Smooth muscle cell (in vitro differentiated cells): ENCODE data around the gene CBFA2T2. TPM values are rescaled to one million over a fixed set of nuclear protein-coding genes. Genes with fewer than 3 reads are reported as not detected.
A peak's percentile ranks its signal among the peaks of the same experiment; 100 is the strongest.

Source experiments
- DNase-seq: peaks from one replicate; lab custom pipeline; 2025; ENCODE audit not compliant: unreplicated experiment; lab: John Stamatoyannopoulos, UW
- H2AFZ ChIP-seq: fragments of 200-600 bp; sonication (generic); 2 replicates; pipeline ENCODE4 v1.6.0; 2016; ENCODE audit warnings: antibody characterized with exemption, low read depth, mild to moderate bottlenecking
- H3F3A ChIP-seq: fragments of 200-600 bp; sonication (generic); 2 replicates; pipeline ENCODE4 v1.6.0; 2017; ENCODE audit warnings: antibody characterized with exemption, low read depth
- H3K27ac ChIP-seq: fragments of 200-600 bp; sonication (generic); 2 replicates; pipeline ENCODE4 v1.5.1; 2016; ENCODE audit warnings: low read depth, mild to moderate bottlenecking
- H3K27me3 ChIP-seq: fragments of 200-600 bp; sonication (generic); 2 replicates; pipeline ENCODE4 v1.6.1; 2016; ENCODE audit warnings: low read depth, mild to moderate bottlenecking
- H3K36me3 ChIP-seq: fragments of 200-600 bp; sonication (generic); 2 replicates; pipeline ENCODE4 v1.5.1; 2016; ENCODE audit warnings: low read depth
- H3K4me1 ChIP-seq: fragments of 200-600 bp; sonication (generic); 2 replicates; pipeline ENCODE4 v1.5.1; 2016; ENCODE audit warnings: low read depth
- H3K4me2 ChIP-seq: fragments of 200-600 bp; sonication (generic); 2 replicates; pipeline ENCODE4 v1.6.0; 2016; ENCODE audit warnings: mild to moderate bottlenecking
- H3K4me3 ChIP-seq: fragments of 200-600 bp; sonication (generic); 2 replicates; pipeline ENCODE4 v1.5.1; 2016; ENCODE audit warnings: mild to moderate bottlenecking
- H3K79me2 ChIP-seq: fragments of 200-600 bp; sonication (generic); 2 replicates; pipeline ENCODE4 v1.6.0; 2016; ENCODE audit warnings: low read depth, mild to moderate bottlenecking
- H3K9ac ChIP-seq: fragments of 200-600 bp; sonication (generic); 2 replicates; pipeline ENCODE4 v1.6.0; 2016; ENCODE audit warnings: low read depth
- H3K9me3 ChIP-seq: fragments of 200-600 bp; sonication (generic); replicated peaks from 2 replicates; pipeline ENCODE4 v1.5.1; 2016; ENCODE audit warnings: low read depth
- H4K20me1 ChIP-seq: fragments of 200-600 bp; sonication (generic); 2 replicates; pipeline ENCODE4 v1.6.0; 2016; ENCODE audit warnings: low read depth
- CTCF ChIP-seq: fragments of 200-600 bp; sonication (generic); IDR thresholded peaks from 2 replicates; pipeline ENCODE4 v1.5.1; 2017; ENCODE audit warnings: borderline replicate concordance, mild to moderate bottlenecking, antibody characterized with exemption; ENCODE audit not compliant: insufficient read depth, poor library complexity, severe bottlenecking
- whole genome bisulfite sequencing: methylation state at CpG from one replicate; pipeline ENCODE4 v1.1.7; 2016; ENCODE audit warnings: low lambda C conversion rate; 5-methylcytosine and 5-hydroxymethylcytosine counted together
- polyA plus RNA-seq: library from polyadenylated mRNA; unstranded; fragments of >200 nt; fragmentation: Nextera tagmentation; extraction: Ambion mirVana; gene quantifications from 2 replicates; pipeline ENCODE4 v1.2.1, GENCODE V29; 2016
- total RNA-seq: library from RNA; depleted of rRNA; stranded (reverse); fragments of >200 nt; gene quantifications from 2 replicates; pipeline ENCODE4 v1.2.3, GENCODE V29; 2014

CBFA2T2 gene
- total and polyA plus RNA-seq, 2 experiments from 2014 or later: 18.2 to 41.6 TPM

DNA sequence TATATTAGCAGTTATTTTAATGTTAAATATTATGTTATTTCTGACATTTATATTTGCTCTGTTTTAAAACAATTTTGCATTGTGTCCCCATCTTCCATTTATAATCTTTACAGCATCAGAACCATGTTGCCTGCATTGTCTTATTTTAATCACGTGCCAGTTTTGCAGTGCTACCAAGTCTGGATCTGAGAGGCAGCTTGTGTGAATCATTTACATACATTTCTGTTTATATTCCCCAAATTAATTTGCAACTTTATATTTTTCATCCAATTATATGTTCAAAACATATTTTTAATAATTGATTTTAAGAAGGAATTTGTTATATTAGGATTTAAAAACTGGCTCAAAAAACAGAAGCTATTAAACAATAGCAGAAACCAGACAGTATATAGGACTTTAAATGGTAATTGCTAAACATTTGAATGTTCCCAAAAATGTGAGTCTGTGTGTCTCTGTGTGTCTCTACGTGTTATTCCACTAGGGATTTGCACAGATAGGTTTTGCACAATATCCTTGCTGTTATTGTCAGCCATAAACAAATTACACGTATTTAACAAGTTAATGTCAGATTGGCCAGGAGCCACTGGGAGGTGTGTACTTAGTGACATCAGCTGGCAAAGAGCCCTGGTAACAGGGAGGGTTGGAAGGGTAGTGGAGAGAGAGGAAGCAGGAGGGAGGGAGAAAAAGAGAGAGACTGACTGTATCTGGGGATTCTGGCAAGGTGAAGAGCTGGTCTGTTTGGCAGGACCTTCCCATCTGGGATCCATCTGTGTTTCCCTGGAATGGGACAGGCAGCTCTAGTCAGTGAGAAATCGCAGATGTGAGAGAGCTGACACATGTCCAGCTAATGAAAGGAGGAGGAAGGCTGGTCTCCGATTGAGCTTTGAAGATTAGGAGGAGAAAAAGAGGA is 72.1 kb downstream of the CBFA2T2 start:
- no peaks in the 10 kb centered on the region for H3K27me3 ChIP-seq
- no peak overlapping the region for H3K9ac ChIP-seq
- no peaks in the 10 kb centered on the region for H3K9me3 ChIP-seq
- H2AFZ ChIP-seq: no peak overlapping the region
- H3F3A ChIP-seq: peaks cover 3% of the 10 kb centered on the region
- H3K79me2 ChIP-seq: peaks cover 71% of the 10 kb centered on the region
- no peaks in the 10 kb centered on the region for H3K36me3 ChIP-seq
- peak overlapping the region; percentile 21 for H3K4me3 ChIP-seq
- peak overlapping the region; percentile 71 for H3K4me2 ChIP-seq
- H3K27ac ChIP-seq: peak overlapping the region; percentile 34
- peaks cover 51% of the 10 kb centered on the region for H4K20me1 ChIP-seq
- WGBS: 31% methylated on average over 5 of the region's 5 CpGs
- DNase-seq: no peak
- TF ChIP-seq CTCF: no peak
- peaks cover 10% of the 10 kb centered on the region for H3K4me1 ChIP-seq

- Histone ChIP-seq H2AFZ (no peak overlapping the region), H3K79me2 (peaks cover 64% of the 10 kb centered on the region), H4K20me1 (peaks cover 67% of the 10 kb centered on the region), H3K9ac (no peak overlapping the region), H3K4me2 (no peak overlapping the region), H3K36me3 (no peaks in the 10 kb centered on the region), H3K27ac (no peak overlapping the region), H3K4me1 (peaks cover 20% of the 10 kb centered on the region), H3F3A (peaks cover 3% of the 10 kb centered on the region), H3K27me3 (no peaks in the 10 kb centered on the region), H3K4me3 (no peak overlapping the region), H3K9me3 (no peaks in the 10 kb centered on the region)
- 97% methylated on average over 8 of the region's 8 CpGs for WGBS
- TF ChIP-seq CTCF: no peak
- DNase-seq: no peak
Observed at GRCh38 chr20:33563788-33564187, 73.9 kb downstream of the CBFA2T2 start.

DNA sequence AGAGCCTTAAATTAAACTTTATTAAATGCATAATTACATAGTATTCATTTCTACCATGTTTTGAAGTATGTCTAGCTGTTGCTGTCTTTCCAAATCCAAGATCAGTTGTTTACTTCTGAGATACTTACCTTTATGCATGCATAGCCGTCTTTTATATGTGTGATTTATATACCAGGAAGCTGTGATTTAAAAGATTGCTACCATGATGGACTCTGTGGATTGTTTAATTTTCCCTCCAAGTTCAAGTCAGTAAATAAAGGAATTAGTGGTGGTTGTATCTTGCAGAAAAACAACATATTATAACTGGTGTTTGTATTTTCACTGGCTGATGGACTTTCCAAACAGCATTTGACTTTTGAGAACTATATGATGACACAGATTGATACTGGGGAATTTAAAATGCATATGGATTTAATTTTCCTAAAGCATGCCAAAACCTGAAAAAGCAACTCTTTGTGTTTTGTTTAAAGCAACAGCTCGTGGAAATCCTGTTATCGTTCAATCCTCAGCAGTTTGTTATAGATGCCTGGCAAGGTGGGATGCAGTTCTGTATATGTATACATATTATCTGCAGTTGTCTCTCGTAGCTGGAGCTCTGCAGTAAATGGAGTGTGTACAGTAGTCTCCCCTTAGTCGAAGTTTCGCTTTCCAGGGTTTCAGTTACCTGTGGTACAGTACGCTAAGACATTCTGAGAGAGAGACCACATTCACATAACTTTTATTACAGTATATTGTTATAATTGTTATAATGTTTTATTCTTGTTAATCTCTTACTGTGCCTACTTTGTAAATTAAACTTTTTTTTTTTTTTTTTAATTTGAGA is 77.1 kb downstream of the CBFA2T2 start:
- no peaks in the 10 kb centered on the region for H3K27me3 ChIP-seq
- H3K79me2 ChIP-seq: peaks cover 65% of the 10 kb centered on the region
- H2AFZ ChIP-seq: no peak overlapping the region
- H3F3A ChIP-seq: no peaks in the 10 kb centered on the region
- no peak for TF ChIP-seq CTCF
- H4K20me1 ChIP-seq: peaks cover 88% of the 10 kb centered on the region
- no peaks in the 10 kb centered on the region for H3K9me3 ChIP-seq
- H3K4me2 ChIP-seq: no peak overlapping the region
- H3K36me3 ChIP-seq: no peaks in the 10 kb centered on the region
- no peak for DNase-seq
- H3K9ac ChIP-seq: no peak overlapping the region
- WGBS: 88% methylated on average over 7 of the region's 7 CpGs
- no peak overlapping the region for H3K27ac ChIP-seq
- peaks cover 37% of the 10 kb centered on the region for H3K4me1 ChIP-seq
- H3K4me3 ChIP-seq: no peak overlapping the region
